HepG2 (cell line): ENCODE results near the gene JAK1. TPM values are rescaled to one million over a fixed set of nuclear protein-coding genes. Genes with fewer than 3 reads are reported as not detected.

Source experiments
- ATAC-seq: fragments of 200-7000 bp; cut with Tn5 transposase; 3 replicates; pipeline ENCODE4 v1.9.1; 2020; ENCODE audit warnings: mild to moderate bottlenecking, moderate library complexity
- BruUV-seq: library from RNA; stranded (reverse); fragments of 400-500 nt; replicated peaks from 2 replicates; lab custom pipeline; 2021; lab: Mats Ljungman, UMichigan
- CTCF ChIA-PET: fragments of 300-600 bp; formaldehyde crosslinking; extraction: SDS; loops from one replicate; lab custom pipeline; 2021; ENCODE audit warnings: low total read pairs, inconsistent platforms, low intra/inter-chr PET ratio; lab: Yijun Ruan, JAX
- POLR2A ChIA-PET: fragments of 350-600 bp; sonication (Branson Sonifier 250); formaldehyde crosslinking; loops from one replicate; lab custom pipeline; 2020; ENCODE audit warnings: antibody characterized with exemption, inconsistent platforms; lab: Yijun Ruan, JAX
- DNase-seq: peaks from one replicate; pipeline ENCODE4 v3.0.0-alpha.2; 2015; ENCODE audit warnings: low spot score
- FAIRE-seq: peaks from 3 replicates; lab custom pipeline; 2011; peaks lifted over from hg19 to GRCh38; lab: Jason Lieb, UNC
- H2AFZ ChIP-seq: one replicate; pipeline ENCODE4 v1.6.1; 2011; ENCODE audit warnings: low read length, inconsistent platforms
- H3K27ac ChIP-seq: fragments of 300-600 bp; 3 replicates; pipeline ENCODE4 v1.8.0; 2011; ENCODE audit warnings: mixed run types, mild to moderate bottlenecking, mixed read lengths, low read length, inconsistent platforms; ENCODE audit not compliant: insufficient read depth; ENCODE audit errors: extremely low read length
- H3K27me3 ChIP-seq, 2 experiments: fragments of 200-600 bp in 1 of 2; 2 replicates in 1 of 2; 3 replicates in 1 of 2; pipeline versions ENCODE4 v1.6.0 to v1.8.0; 2011; ENCODE audit warnings: low read length in 2 of 2, mild to moderate bottlenecking in 2 of 2, moderate library complexity in 2 of 2, inconsistent platforms in 1 of 2; ENCODE audit not compliant: insufficient read depth in 2 of 2, control insufficient read depth in 1 of 2
- H3K36me3 ChIP-seq, 2 experiments: fragments of 200-600 bp in 1 of 2; replicated peaks in 1 of 2; 2 replicates in 1 of 2; 3 replicates in 1 of 2; pipeline versions ENCODE4 v1.5.1 to v1.8.0; 2011; ENCODE audit warnings: low read length in 2 of 2, inconsistent platforms in 1 of 2; ENCODE audit not compliant: insufficient read depth in 2 of 2, control insufficient read depth in 1 of 2
- H3K4me1 ChIP-seq: 2 replicates; pipeline ENCODE4 v1.5.1; 2012; ENCODE audit warnings: low read length, inconsistent platforms; ENCODE audit not compliant: insufficient read depth
- H3K4me2 ChIP-seq: 2 replicates; pipeline ENCODE4 v1.6.0; 2011; ENCODE audit warnings: low read depth, low read length, inconsistent platforms
- H3K4me3 ChIP-seq, 3 experiments: fragments of 200-600 bp in 1 of 3; sonication (generic), shearing (Covaris generic) in 1 of 3; replicated peaks in 1 of 3; 2 replicates each; pipeline ENCODE4 v1.5.1; 2011 to 2016; ENCODE audit warnings: low read length in 3 of 3, inconsistent platforms in 2 of 3, low read depth in 2 of 3, mild to moderate bottlenecking in 2 of 3, control low read depth in 1 of 3, mixed read lengths in 1 of 3; ENCODE audit not compliant: insufficient read depth in 1 of 3
- H3K79me2 ChIP-seq: one replicate; pipeline ENCODE4 v1.6.1; 2011; ENCODE audit warnings: low read length, inconsistent platforms; ENCODE audit not compliant: insufficient read depth
- H3K9ac ChIP-seq: 2 replicates; pipeline ENCODE4 v1.6.0; 2011; ENCODE audit warnings: mild to moderate bottlenecking, low read depth, low read length, inconsistent platforms; ENCODE audit not compliant: insufficient read depth
- H3K9me3 ChIP-seq: 2 replicates; pipeline ENCODE4 v1.5.1; 2012; ENCODE audit warnings: mild to moderate bottlenecking, low read length
- H4K20me1 ChIP-seq: 2 replicates; pipeline ENCODE4 v1.6.0; 2011; ENCODE audit warnings: inconsistent platforms, mild to moderate bottlenecking, low read length, moderate library complexity; ENCODE audit not compliant: insufficient read depth
- DNMT3B ChIP-seq: conservative IDR thresholded peaks from 2 replicates; pipeline ENCODE4 v1.6.1; 2016; ENCODE audit warnings: missing biosample characterization, control low read depth
- FOXA1 ChIP-seq, 2 experiments: fragments of 450-650 bp in 1 of 2; sonication (generic) in 1 of 2; formaldehyde crosslinking in 1 of 2; IDR thresholded peaks; 2 replicates each; pipeline versions ENCODE4 v1.4.0 to v1.6.1; 2016 to 2020; ENCODE audit warnings: missing genetic modification reagents in 1 of 2
- ZFP36L2 ChIP-seq: sonication (generic); formaldehyde crosslinking; IDR thresholded peaks from 2 replicates; pipeline ENCODE4 v1.4.0; 2020; ENCODE audit warnings: missing genetic modification reagents
- WGBS: methylation state at CpG from one replicate; pipeline ENCODE4 v1.1.6; 2017; ENCODE audit warnings: low lambda C conversion rate; 5-methylcytosine and 5-hydroxymethylcytosine counted together
- in situ Hi-C: cut with HindIII; loops from 2 replicates; pipeline ENCODE4 v1.10.0; 2017; ENCODE audit warnings: low pct_unique_long_range_greater_than_20kb; ENCODE audit not compliant: extremely low pct_ligation_motif_present
- intact Hi-C: fragments of 100-400 bp; cut with micrococcal nuclease; formaldehyde crosslinking; loops from one replicate; pipeline ENCODE4 v1.10.0; 2022; ENCODE audit not compliant: unreplicated experiment
- polyA plus RNA-seq, 8 experiments: library from polyadenylated mRNA; depleted of rRNA in 3 of 8; stranded (reverse) in 7 of 8; unstranded in 1 of 8; fragments of >200 nt; fragmentation: Illumina TruSeq in 4 of 8; extraction: Trizol in 4 of 8; gene quantifications; 2 replicates each; pipeline versions ENCODE4 v1.2.1 to v1.2.3, GENCODE V29; 2011 to 2016; ENCODE audit warnings: low read depth in 4 of 8, missing spikeins in 1 of 8, mixed read lengths in 1 of 8; ENCODE audit not compliant: insufficient read depth in 1 of 8
- total RNA-seq, 5 experiments: library from RNA; depleted of rRNA; stranded (reverse); fragments of >200 nt; fragmentation: Illumina TruSeq; extraction: Trizol; gene quantifications; 2 replicates each; pipeline ENCODE4 v1.2.3, GENCODE V29; 2016; ENCODE audit warnings: low read depth in 1 of 5
- TF ChIP-seq, protein P1 (sequence below): sonication (generic); formaldehyde crosslinking; IDR thresholded peaks from 2 replicates; pipeline ENCODE4 v1.4.0; 2020; ENCODE audit warnings: missing genetic modification reagents, mild to moderate bottlenecking, borderline replicate concordance

Gene JAK1
- total and polyA plus RNA-seq, 2 of the 13 experiments (the other 11 are each of a cell fraction or from before 2014, with no cell fraction given): 23.9 to 42.4 TPM

DNA sequence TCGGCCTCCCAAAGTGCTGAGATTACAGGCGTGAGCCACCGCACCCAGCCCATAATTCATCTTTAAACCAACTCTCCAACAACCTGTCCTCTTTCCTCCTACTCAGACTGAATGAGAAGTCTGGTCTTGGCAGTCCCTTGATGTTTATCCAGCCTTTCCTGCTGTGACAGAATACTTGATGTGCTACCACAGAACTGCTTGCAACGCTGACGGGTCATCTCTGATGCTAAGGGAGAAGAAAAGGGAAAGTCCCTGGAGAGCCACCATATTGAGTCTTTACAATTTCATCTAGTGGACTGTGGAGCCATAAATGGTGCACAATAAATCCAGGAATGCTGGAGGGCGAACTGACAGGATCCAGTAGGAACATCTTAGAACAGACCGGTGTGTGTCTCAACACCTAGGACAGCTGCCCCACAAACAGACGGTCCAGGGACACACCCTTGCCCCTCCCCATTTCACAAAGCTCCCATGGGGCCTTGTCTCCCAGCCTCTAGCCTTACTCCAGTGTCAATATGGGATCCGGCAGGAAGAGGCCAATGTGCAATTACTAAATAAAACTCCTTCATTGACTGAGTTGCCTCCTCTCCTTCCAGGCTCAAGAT is 30.7 kb downstream of the JAK1 start:
- no peaks in the 10 kb centered on the region for H4K20me1 ChIP-seq
- H3K9ac ChIP-seq: no peak overlapping the region
- BruUV-seq: no TSS peak
- no peaks in the 10 kb centered on the region for H3K27me3 ChIP-seq
- no peak for FAIRE-seq
- no peak overlapping the region for H3K4me2 ChIP-seq
- H3K79me2 ChIP-seq: peaks cover 67% of the 10 kb centered on the region
- WGBS: 82% methylated on average over 6 of the region's 9 CpGs
- no peak overlapping the region for H3K27ac ChIP-seq
- peaks cover 43% of the 10 kb centered on the region for H3K4me1 ChIP-seq
- in situ Hi-C loops (no loop called here), intact Hi-C loops (no loop called here)
- ChIA-PET CTCF (no interaction called here), POLR2A (interaction anchor here (1.5 kb wide), 1 partner anchor 19 kb away, joined by 3 read pairs; no protein-coding TSS in a partner anchor)
- H3K9me3 ChIP-seq: no peaks in the 10 kb centered on the region
- H3K36me3 ChIP-seq: no peaks in the 10 kb centered on the region
- ATAC-seq: no peak
- DNase-seq: no peak
- no peak overlapping the region for H3K4me3 ChIP-seq
- TF ChIP-seq FOXA1 (IDR thresholded peaks at IDR 0.05): no peak
- peak; percentile 40; the same call in 1 of the 2 replicates for TF ChIP-seq FOXA1 (CRISPR knock-in tag; IDR thresholded peaks at IDR 0.05)
- no peak for TF ChIP-seq ZFP36L2 (CRISPR knock-in tag)
- H2AFZ ChIP-seq: no peak overlapping the region

DNA sequence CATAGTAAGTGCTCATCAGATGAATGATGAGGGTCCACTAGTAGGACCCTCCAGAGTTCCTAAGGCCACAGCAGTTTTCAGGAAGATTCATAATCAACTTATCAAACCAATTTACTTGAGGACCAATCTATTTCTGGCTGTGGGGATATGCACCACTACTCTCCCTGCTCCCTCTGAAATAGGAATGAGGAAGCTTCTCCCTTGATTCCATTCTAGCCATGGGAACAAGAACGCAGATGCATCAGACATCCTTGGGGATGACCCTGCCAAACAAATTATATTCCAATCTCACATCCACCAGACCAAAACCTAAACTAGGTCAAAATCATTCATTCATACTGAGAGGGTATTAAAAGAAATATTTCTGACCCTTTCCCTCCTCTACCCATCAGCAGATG is 31.5 kb downstream of the JAK1 start:
- 100% methylated on average over 1 of the region's 1 CpG for WGBS
- H3K4me1 ChIP-seq: peaks cover 43% of the 10 kb centered on the region
- 0 out of 2 replicates have a peak, but pooled peaks have one; percentile 5 for TF ChIP-seq DNMT3B
- TF ChIP-seq, protein P1, sequence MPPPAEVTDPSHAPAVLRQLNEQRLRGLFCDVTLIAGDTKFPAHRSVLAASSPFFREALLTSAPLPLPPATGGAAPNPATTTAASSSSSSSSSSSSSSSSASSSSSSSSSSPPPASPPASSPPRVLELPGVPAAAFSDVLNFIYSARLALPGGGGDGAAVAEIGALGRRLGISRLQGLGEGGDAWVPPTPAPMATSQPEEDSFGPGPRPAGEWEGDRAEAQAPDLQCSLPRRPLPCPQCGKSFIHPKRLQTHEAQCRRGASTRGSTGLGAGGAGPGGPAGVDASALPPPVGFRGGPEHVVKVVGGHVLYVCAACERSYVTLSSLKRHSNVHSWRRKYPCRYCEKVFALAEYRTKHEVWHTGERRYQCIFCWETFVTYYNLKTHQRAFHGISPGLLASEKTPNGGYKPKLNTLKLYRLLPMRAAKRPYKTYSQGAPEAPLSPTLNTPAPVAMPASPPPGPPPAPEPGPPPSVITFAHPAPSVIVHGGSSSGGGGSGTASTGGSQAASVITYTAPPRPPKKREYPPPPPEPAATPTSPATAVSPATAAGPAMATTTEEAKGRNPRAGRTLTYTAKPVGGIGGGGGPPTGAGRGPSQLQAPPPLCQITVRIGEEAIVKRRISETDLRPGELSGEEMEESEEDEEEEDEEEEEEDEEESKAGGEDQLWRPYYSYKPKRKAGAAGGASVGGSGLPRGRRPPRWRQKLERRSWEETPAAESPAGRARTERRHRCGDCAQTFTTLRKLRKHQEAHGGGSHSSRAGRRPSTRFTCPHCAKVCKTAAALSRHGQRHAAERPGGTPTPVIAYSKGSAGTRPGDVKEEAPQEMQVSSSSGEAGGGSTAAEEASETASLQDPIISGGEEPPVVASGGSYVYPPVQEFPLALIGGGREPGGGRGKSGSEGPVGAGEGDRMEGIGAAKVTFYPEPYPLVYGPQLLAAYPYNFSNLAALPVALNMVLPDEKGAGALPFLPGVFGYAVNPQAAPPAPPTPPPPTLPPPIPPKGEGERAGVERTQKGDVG (CRISPR knock-in tag): no peak
- FAIRE-seq: no peak
- POLR2A ChIA-PET: interaction anchor here (0.8 to 1.3 kb wide), 6 partner anchors 12 to 31 kb away, joined by 3 to 7 read pairs (median 3); partner anchors contain the start of gene JAK1
- H3K9ac ChIP-seq: no peak overlapping the region
- no peaks in the 10 kb centered on the region for H3K36me3 ChIP-seq
- H3K4me3 ChIP-seq: peak overlapping the region in 2 of 3 experiments; percentile 27 to 45; a peak in 2 of 6 replicates
- intact Hi-C loops: no loop called here
- in situ Hi-C loops: no loop called here
- H4K20me1 ChIP-seq: no peaks in the 10 kb centered on the region
- peak; percentile 20; the same call in 1 of the 3 replicates for ATAC-seq
- peak overlapping the region; percentile 71 for H3K4me2 ChIP-seq
- CTCF ChIA-PET: no interaction called here
- H3K27ac ChIP-seq: peak overlapping the region; percentile 63
- BruUV-seq: no TSS peak
- H2AFZ ChIP-seq: no peak overlapping the region
- H3K27me3 ChIP-seq: no peaks in the 10 kb centered on the region
- peaks cover 62% of the 10 kb centered on the region for H3K79me2 ChIP-seq
- no peaks in the 10 kb centered on the region for H3K9me3 ChIP-seq
- no peak for DNase-seq
